Measurements from ENCODE around the gene RAVER1.

The RAVER1 gene

DNA sequence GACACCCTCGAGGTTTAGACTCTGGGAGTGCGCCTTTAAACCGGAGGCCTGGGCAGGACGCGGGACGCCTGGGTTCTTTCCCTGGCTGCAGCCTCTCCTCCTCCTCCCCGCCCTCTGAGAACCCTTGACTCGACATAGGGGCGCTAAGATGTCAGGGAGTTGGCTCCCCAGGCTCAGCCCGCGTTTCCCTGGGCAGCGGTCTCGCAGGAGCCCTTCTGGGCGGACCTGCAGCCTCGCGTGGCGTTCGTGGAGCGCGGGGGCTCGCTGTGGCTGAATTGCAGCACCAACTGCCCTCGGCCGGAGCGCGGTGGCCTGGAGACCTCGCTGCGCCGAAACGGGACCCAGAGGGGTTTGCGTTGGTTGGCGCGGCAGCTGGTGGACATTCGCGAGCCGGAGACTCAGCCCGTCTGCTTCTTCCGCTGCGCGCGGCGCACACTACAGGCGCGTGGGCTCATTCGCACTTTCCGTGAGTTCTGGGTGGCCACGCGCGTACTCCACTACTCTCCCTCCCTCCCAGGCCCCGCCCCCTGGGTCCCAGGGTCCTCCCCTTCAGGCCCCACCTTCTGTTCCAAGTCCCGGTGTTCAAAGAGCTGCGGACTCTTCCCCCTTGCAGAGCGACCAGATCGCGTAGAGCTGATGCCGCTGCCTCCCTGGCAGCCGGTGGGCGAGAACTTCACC lies 42.3 kb downstream of the RAVER1 start:
- peak overlapping the region; percentile 93 for H3K27ac ChIP-seq
- CTCF ChIA-PET: interaction anchor here (0.6 to 1.7 kb wide), 4 partner anchors 22 to 214 kb away, joined by 3 to 11 read pairs (median 4); no protein-coding TSS in a partner anchor

DNA sequence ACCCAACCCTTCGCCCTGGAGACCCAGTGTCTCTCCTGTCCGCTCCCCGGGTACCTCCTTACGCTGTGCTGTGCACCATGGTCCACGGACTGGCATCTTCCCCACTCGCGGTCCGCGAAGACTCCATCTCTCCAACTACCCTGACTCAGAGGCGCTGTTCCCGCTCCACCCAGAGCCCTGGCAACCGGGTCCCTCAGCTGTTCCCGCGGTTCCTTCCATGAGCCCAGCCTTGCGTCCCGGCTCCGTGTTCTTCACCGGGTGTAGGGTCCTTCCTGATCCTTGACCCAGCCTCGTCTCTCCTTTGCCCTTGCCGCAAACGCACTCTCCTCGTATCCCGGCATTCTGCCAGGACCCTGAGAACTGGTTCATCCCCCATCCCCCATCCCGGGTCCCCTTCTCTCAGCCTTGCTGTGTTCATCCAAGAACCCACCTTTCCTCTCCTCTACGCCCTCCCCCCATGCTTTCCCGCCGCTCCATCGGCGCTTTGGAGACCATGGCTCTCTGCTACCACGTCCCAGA lies 42.9 kb downstream of the RAVER1 start:
- DNase-seq (ENCODE audit: low spot score): peak; percentile 30
- ChIA-PET POLR2A (ENCODE audit: low non-redundant PET) (interaction anchor here (1.2 to 2.5 kb wide), 2 partner anchors 20 to 44 kb away, joined by 5 to 15 read pairs; partner anchors contain the start of gene ICAM1), CTCF (interaction anchor here (0.6 to 1.7 kb wide), 6 partner anchors 21 to 214 kb away, joined by 3 to 11 read pairs (median 5); no protein-coding TSS in a partner anchor)
- H3K27ac ChIP-seq: peak overlapping the region; percentile 93
- TF ChIP-seq, protein P1, sequence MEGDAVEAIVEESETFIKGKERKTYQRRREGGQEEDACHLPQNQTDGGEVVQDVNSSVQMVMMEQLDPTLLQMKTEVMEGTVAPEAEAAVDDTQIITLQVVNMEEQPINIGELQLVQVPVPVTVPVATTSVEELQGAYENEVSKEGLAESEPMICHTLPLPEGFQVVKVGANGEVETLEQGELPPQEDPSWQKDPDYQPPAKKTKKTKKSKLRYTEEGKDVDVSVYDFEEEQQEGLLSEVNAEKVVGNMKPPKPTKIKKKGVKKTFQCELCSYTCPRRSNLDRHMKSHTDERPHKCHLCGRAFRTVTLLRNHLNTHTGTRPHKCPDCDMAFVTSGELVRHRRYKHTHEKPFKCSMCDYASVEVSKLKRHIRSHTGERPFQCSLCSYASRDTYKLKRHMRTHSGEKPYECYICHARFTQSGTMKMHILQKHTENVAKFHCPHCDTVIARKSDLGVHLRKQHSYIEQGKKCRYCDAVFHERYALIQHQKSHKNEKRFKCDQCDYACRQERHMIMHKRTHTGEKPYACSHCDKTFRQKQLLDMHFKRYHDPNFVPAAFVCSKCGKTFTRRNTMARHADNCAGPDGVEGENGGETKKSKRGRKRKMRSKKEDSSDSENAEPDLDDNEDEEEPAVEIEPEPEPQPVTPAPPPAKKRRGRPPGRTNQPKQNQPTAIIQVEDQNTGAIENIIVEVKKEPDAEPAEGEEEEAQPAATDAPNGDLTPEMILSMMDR (conservative IDR thresholded peaks at IDR 0.05; ENCODE audit: low read depth): no peak

More for the DNA sequence above, 42.3 kb downstream of the RAVER1 start:
- DNase-seq (ENCODE audit: low spot score): peak; percentile 64
- POLR2A ChIA-PET (ENCODE audit: low non-redundant PET): no interaction called here
- TF ChIP-seq, protein P1 (conservative IDR thresholded peaks at IDR 0.05; ENCODE audit: low read depth): no peak

DNA sequence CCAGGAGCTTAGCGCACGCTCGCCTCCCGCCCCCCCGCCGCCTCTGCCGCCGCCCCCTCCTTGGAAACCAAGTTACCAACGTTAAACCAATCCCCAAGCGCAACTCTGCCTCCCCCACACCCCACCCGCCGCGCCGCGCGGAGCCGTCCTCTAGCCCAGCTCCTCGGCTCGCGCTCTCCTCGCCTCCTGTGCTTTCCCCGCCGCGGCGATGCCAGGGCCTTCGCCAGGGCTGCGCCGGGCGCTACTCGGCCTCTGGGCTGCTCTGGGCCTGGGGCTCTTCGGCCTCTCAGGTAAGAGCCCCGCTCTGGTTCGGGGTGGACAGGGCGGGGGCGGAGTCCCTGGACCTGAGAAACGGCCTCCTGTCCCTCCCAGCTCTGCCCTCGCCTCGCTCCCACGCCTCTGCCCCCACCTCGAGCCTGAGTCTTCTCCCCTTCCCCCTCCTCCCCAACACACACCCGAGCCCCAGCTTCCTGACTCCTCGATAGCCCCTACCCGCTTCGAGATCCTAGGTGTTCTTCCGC lies 43.4 kb downstream of the RAVER1 start, which contains the start of gene ICAM5:
TSS of gene ICAM5 (plus strand) at position 117 of the 521 bp plus-strand sequence. CDS start at position 209, 92 bp downstream.
- TF ChIP-seq, protein P1 (conservative IDR thresholded peaks at IDR 0.05; ENCODE audit: low read depth): no peak
- peak; percentile 74 for DNase-seq (ENCODE audit: low spot score)
- H3K27ac ChIP-seq: peak within 1 kb of the TSS; percentile 93
- POLR2A ChIA-PET (ENCODE audit: low non-redundant PET): interaction anchor here (0.6 to 2.5 kb wide), 5 partner anchors 8 to 546 kb away, joined by 3 to 15 read pairs (median 5); partner anchors contain the start of genes ICAM1, TMED1 and TYK2
- CTCF ChIA-PET: interaction anchor here (0.7 to 1.7 kb wide), 6 partner anchors 19 to 146 kb away, joined by 3 to 11 read pairs (median 5); partner anchors contain the start of gene ICAM1

DNA sequence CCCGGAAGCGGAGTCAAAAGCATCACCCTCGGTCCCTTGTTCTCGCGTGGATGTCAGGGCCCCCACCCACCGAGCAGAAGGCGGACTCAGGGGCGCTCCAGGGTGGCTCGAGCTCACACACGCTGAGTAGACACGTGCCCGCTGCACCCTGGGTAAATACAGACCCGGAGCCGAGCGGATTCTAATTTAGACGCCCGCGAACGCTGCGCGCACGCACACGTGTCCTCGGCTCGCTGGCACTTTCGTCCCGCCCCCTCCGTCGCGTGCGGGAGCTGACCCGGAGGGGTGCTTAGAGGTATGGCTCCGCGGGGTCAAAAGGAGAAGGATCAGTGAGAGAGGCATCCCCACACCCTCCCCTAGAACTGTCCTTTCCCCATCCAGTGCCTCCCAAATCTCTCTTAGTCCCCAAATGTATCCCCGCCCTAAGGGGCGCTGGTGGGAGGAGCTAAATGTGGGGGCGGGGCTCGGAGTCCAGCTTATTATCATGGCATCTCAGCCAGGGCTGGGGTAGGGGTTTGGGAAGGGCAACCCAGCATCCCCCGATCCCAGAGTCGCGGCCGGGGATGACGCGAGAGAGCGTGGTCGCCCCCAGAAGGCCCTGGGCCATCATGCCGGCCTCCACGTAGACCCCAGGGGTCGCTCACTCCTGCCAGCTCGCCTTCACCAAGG lies 44.0 kb downstream of the RAVER1 start:
- ChIA-PET CTCF (interaction anchor here (0.6 to 1.7 kb wide), 7 partner anchors 19 to 147 kb away, joined by 3 to 11 read pairs (median 5); partner anchors contain the start of gene ICAM1), POLR2A (ENCODE audit: low non-redundant PET) (interaction anchor here (0.6 to 2.5 kb wide), 5 partner anchors 9 to 547 kb away, joined by 3 to 15 read pairs (median 5); partner anchors contain the start of genes ICAM1, TMED1 and TYK2)
- peak; percentile 79 for DNase-seq (ENCODE audit: low spot score)
- TF ChIP-seq, protein P1 (conservative IDR thresholded peaks at IDR 0.05; ENCODE audit: low read depth): no peak
- H3K27ac ChIP-seq: peak overlapping the region; percentile 93

DNA sequence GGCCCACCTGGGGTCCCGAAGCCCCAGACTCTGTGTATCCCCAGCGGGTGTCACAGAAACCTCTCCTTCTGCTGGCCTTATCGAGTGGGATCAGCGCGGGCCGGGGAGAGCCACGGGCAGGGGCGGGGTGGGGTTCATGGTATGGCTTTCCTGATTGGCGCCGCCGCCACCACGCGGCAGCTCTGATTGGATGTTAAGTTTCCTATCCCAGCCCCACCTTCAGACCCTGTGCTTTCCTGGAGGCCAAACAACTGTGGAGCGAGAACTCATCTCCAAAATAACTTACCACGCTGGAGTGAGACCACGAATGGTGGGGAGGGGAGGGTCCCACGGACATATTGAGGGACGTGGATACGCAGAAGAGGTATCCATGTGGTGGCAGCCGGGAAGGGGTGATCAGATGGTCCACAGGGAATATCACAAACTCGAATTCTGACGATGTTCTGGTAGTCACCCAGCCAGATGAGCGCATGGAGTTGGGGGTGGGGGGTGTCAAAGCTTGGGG lies 44.6 kb downstream of the RAVER1 start:
- TF ChIP-seq, protein P1 (conservative IDR thresholded peaks at IDR 0.05; ENCODE audit: low read depth): no peak
- DNase-seq (ENCODE audit: low spot score): peak; percentile 94
- peak overlapping the region; percentile 93 for H3K27ac ChIP-seq
- CTCF ChIA-PET: interaction anchor here (0.6 to 1.2 kb wide), 4 partner anchors 18 to 32 kb away, joined by 3 to 5 read pairs (median 4); partner anchors contain the start of gene ICAM1
- POLR2A ChIA-PET (ENCODE audit: low non-redundant PET): interaction anchor here (2.5 kb wide), 1 partner anchor 18 kb away, joined by 15 read pairs; the partner anchor contains the start of gene ICAM1
